Kidney (tissue), 14 donors: Measurements from ENCODE around the gene CNIH2. TPM values are rescaled to one million over a fixed set of nuclear protein-coding genes. Genes with fewer than 3 reads are reported as not detected.

ENCODE experiments used
- DNase-seq, 5 donors: peaks; one replicate each; pipeline ENCODE4 v3.0.0-alpha.2; 2013 to 2020
- FAIRE-seq: peaks from 2 replicates; lab custom pipeline; 2012; peaks lifted over from hg19 to GRCh38; lab: Jason Lieb, UNC
- H3K27ac ChIP-seq, 2 donors: one replicate each; pipeline ENCODE4 v1.7.0; 2013; ENCODE audit warnings: low read depth in 2 of 2, low read length in 2 of 2, inconsistent platforms in 1 of 2
- H3K27me3 ChIP-seq: one replicate; pipeline ENCODE4 v1.7.1; 2013; ENCODE audit warnings: low read length, inconsistent platforms; ENCODE audit not compliant: control insufficient read depth, insufficient read depth
- H3K36me3 ChIP-seq, 3 donors: one replicate each; pipeline versions ENCODE4 v1.7.0 to v1.7.1; 2013; ENCODE audit warnings: low read length in 3 of 3, control low read depth in 1 of 3, inconsistent platforms in 1 of 3; ENCODE audit not compliant: insufficient read depth in 3 of 3, control insufficient read depth in 2 of 3
- H3K4me1 ChIP-seq, 3 donors: one replicate each; pipeline versions ENCODE4 v1.7.0 to v1.7.1; 2013; ENCODE audit warnings: low read length in 3 of 3, inconsistent platforms in 1 of 3, low read depth in 1 of 3; ENCODE audit not compliant: control insufficient read depth in 2 of 3, insufficient read depth in 2 of 3
- H3K4me3 ChIP-seq, 3 donors: one replicate each; pipeline versions ENCODE4 v1.7.0 to v1.8.1; 2013; ENCODE audit warnings: low read length in 3 of 3, control low read depth in 1 of 3, inconsistent platforms in 1 of 3
- H3K9ac ChIP-seq, 3 donors: one replicate each; pipeline versions ENCODE4 v1.7.0 to v1.7.1; 2013; ENCODE audit warnings: low read length in 3 of 3, control low read depth in 1 of 3, inconsistent platforms in 1 of 3
- H3K9me3 ChIP-seq, 3 donors: one replicate each; pipeline versions ENCODE4 v1.7.0 to v1.7.1; 2013; ENCODE audit warnings: low read length in 3 of 3, control low read depth in 1 of 3, inconsistent platforms in 1 of 3; ENCODE audit not compliant: control insufficient read depth in 2 of 3, insufficient read depth in 1 of 3
- CTCF ChIP-seq: IDR thresholded peaks from 3 replicates; pipeline ENCODE4 v1.5.1; 2012; ENCODE audit warnings: mild to moderate bottlenecking, moderate library complexity, borderline replicate concordance; ENCODE audit not compliant: insufficient read depth; ENCODE audit errors: extremely low read depth
- intact Hi-C: fragments of 100-400 bp; cut with DNase I; formaldehyde crosslinking; loops from one replicate; pipeline ENCODE4 v1.11.1; 2022
- polyA plus RNA-seq: library from polyadenylated mRNA; stranded (reverse); fragments of 350-450 nt; fragmentation: Illumina TruSeq; extraction: RNeasy Lipid Tissue Mini Kit (QIAGEN cat#74804); gene quantifications from one replicate; pipeline ENCODE4 v1.2.3, GENCODE V29; 2014; ENCODE audit warnings: low read depth, low replicate concordance; ENCODE audit not compliant: insufficient read depth
- total RNA-seq: library from RNA; stranded (reverse); fragmentation: NEBNext Ultra II Directional; extraction: Animal tissue kit (Norgen Biotek cat#: 25700); gene quantifications from one replicate; pipeline ENCODE4 v1.2.1, GENCODE V29; 2021
- donor health status: control.
- donor health status: control.
- donor health status: control.
- donor health status: control.
- donor health status: control.
- donor health status: DM: yes; HTN: yes; CAD: no.
- donor health status: Normal renal cell carcinoma (clear cell type).

The CNIH2 gene
- total and polyA plus RNA-seq, 2 donors from 2014 or later, result 0.63 TPM; not detected in 1

- intact Hi-C loops, result no loop called here
- no peak overlapping the region for H3K4me3 ChIP-seq
- no peak overlapping the region for H3K9ac ChIP-seq
- no peaks in the 10 kb centered on the region for H3K27me3 ChIP-seq
- H3K9me3 ChIP-seq, result no peaks in the 10 kb centered on the region
- peaks cover 0 to 16% (median 8%) of the 10 kb centered on the region in 3 donors for H3K4me1 ChIP-seq
- no peak for TF ChIP-seq CTCF
- DNase-seq, result no peak
- peaks cover 0 to 9% (median 0%) of the 10 kb centered on the region in 3 donors for H3K36me3 ChIP-seq
- H3K27ac ChIP-seq, result no peak overlapping the region
- no peak for FAIRE-seq
Observed at GRCh38 chr11:66284526-66285078, 6.6 kb downstream of the CNIH2 start.

- FAIRE-seq (no peak), DNase-seq (no peak)
- TF ChIP-seq CTCF, result no peak
- Histone ChIP-seq H3K27me3 (no peaks in the 10 kb centered on the region), H3K36me3 (peaks cover 0 to 9% (median 0%) of the 10 kb centered on the region in 3 donors), H3K4me1 (peaks cover 0 to 19% (median 13%) of the 10 kb centered on the region in 3 donors), H3K4me3 (no peak overlapping the region), H3K9ac (no peak overlapping the region), H3K27ac (no peak overlapping the region), H3K9me3 (no peaks in the 10 kb centered on the region)
- intact Hi-C loops, result no loop called here
Observed at GRCh38 chr11:66285250-66285947, 7.4 kb downstream of the CNIH2 start.

GRCh38 chr11:66286699-66287098 is 8.7 kb downstream of the CNIH2 start:
- Histone ChIP-seq H3K36me3 (peaks cover 0 to 9% (median 0%) of the 10 kb centered on the region in 3 donors), H3K9ac (no peak overlapping the region), H3K9me3 (no peaks in the 10 kb centered on the region), H3K4me1 (peaks cover 0 to 19% (median 13%) of the 10 kb centered on the region in 3 donors), H3K27me3 (peaks cover 3% of the 10 kb centered on the region), H3K27ac (no peak overlapping the region), H3K4me3 (no peak overlapping the region)
- DNase-seq (no peak), FAIRE-seq (no peak)
- TF ChIP-seq CTCF, result no peak
- intact Hi-C loops, result no loop called here
